GM21737 (cell line): Measurements from ENCODE around the gene LHX6.

Experiments used
- ATAC-seq: cut with Tn5 transposase; IDR thresholded peaks from one replicate; pipeline ENCODE4 v1.9.1; 2021; ENCODE audit warnings: mild to moderate bottlenecking, moderate library complexity; ENCODE audit not compliant: unreplicated experiment

The LHX6 gene

DNA sequence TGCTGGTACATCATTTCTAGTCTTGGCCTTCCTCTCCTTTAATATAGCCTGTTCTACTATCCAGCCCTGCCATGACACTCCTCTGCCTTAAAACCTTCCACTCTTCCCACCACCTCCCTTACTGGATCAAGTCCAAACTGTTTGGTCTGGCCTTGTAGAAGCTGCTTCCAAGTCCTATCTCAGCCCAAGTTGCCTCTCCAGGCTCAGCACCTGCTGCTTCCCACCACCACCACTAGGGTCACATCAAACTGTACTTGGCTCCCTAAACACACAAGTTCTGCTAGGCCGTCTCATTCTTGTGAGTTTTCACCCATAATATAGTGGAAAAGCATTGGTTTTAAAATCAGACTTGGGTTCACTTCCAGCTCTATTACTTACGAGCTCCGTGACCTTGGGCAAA lies 70.6 kb downstream of the LHX6 start:
- no peak for ATAC-seq

DNA sequence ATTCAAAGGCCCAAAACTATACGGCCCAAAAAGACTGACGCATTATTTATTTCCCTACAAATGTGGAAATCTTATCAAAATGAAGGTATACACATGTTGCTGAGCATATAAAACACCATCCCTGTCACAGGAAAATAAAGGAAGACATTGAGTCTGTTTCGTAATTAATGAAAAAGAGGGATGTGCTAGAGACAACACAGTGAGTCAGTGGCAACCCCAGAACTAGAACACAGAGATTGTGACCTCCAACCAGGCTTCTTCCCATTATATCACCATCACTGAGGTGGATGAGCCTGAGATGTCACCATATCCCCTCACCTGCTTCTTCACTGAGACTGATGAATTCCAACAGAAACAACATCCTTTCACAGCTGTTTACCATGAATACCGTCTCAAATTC lies 73.0 kb downstream of the LHX6 start:
- no peak for ATAC-seq
